Transverse colon (tissue), 4 donors: ENCODE measurements around the gene CGB5. TPM values are rescaled to one million over a fixed set of nuclear protein-coding genes. Genes with fewer than 3 reads are reported as not detected.
A peak's percentile ranks its signal among the peaks of the same experiment; 100 is the strongest.

Experiments used
- DNase-seq: peaks from one replicate; pipeline ENCODE4 v3.0.0-alpha.2; 2019
- H3K27ac ChIP-seq, 4 donors: fragments of 200-600 bp; sonication (generic); 2 replicates each; pipeline ENCODE4 v1.5.1; 2016 to 2018; ENCODE audit warnings: inconsistent platforms in 4 of 4
- H3K27me3 ChIP-seq: fragments of 200-600 bp; sonication (generic); 2 replicates; pipeline ENCODE4 v1.5.1; 2017; ENCODE audit warnings: inconsistent platforms
- H3K36me3 ChIP-seq, 4 donors: fragments of 200-600 bp; sonication (generic); 2 replicates each; pipeline ENCODE4 v1.5.1; 2017 to 2019; ENCODE audit warnings: inconsistent platforms in 4 of 4
- H3K4me1 ChIP-seq, 4 donors: fragments of 200-600 bp; sonication (generic); 2 replicates each; pipeline ENCODE4 v1.5.1; 2017 to 2020; ENCODE audit warnings: inconsistent platforms in 4 of 4
- H3K4me3 ChIP-seq, 4 donors: fragments of 200-600 bp; sonication (generic); 1 replicate in 1 of 4; 2 replicates in 3 of 4; pipeline versions ENCODE4 v1.5.1 to v1.6.1; 2017 to 2019; ENCODE audit warnings: inconsistent platforms in 4 of 4
- H3K9me3 ChIP-seq, 2 donors: fragments of 200-600 bp; sonication (generic); 2 replicates each; pipeline ENCODE4 v1.5.1; 2017 to 2019; ENCODE audit warnings: inconsistent platforms in 2 of 2
- EP300 ChIP-seq: sonication (generic); formaldehyde crosslinking; IDR thresholded peaks from one replicate; pipeline ENCODE4 v1.6.1; 2017; ENCODE audit warnings: antibody characterized with exemption, low read depth
- POLR2A ChIP-seq: fragments of 450-650 bp; IDR thresholded peaks from one replicate; pipeline ENCODE4 v1.6.1; 2016; ENCODE audit warnings: antibody characterized with exemption, mild to moderate bottlenecking, moderate library complexity
- POLR2AphosphoS5 ChIP-seq, 3 donors: sonication (generic); formaldehyde crosslinking; IDR thresholded peaks; one replicate each; pipeline ENCODE4 v1.6.1; 2016; ENCODE audit warnings: antibody characterized with exemption in 3 of 3
- WGBS, 2 donors: methylation state at CpG; one replicate each; pipeline ENCODE4 v1.1.5; 2018; ENCODE audit warnings: low coverage in 1 of 2; 5-methylcytosine and 5-hydroxymethylcytosine counted together
- in situ Hi-C, 4 donors: fragments of 200-750 bp; cut with MboI; loops; one replicate each; pipeline versions ENCODE4 v1.15.0 to v1.15.1; 2017; ENCODE audit warnings: low sequenced_read_pairs in 3 of 4, low pct_ligation_motif_present in 1 of 4, low pct_unique_long_range_greater_than_20kb in 1 of 4
- intact Hi-C: fragments of 100-400 bp; cut with DNase I; formaldehyde crosslinking; loops from one replicate; pipeline ENCODE4 v1.15.1; 2023; ENCODE audit warnings: low total_unique reads
- small RNA-seq, 4 donors: library from RNA; depleted of rRNA; stranded (forward); fragments of <200 nt; gene quantifications; one replicate each; pipeline ENCODE3, GENCODE V24; 2016
- total RNA-seq, 4 donors: library from RNA; depleted of rRNA; stranded (reverse); fragments of >200 nt; gene quantifications; one replicate each; pipeline ENCODE4 v1.1.0, GENCODE V29; 2016
- TF ChIP-seq, protein P1 (sequence below), 5 experiments: fragments of 200-600 bp in 3 of 5; fragments of 450-650 bp in 2 of 5; sonication (generic) in 3 of 5; IDR thresholded peaks; 1 replicate in 2 of 5; 2 replicates in 3 of 5; pipeline ENCODE4 v1.5.1; 2016 to 2017; ENCODE audit warnings: antibody characterized with exemption in 5 of 5, inconsistent platforms in 3 of 5, mild to moderate bottlenecking in 2 of 5, moderate library complexity in 1 of 5

CGB5 gene
- total RNA-seq, 4 donors from 2014 or later, result not detected

DNA sequence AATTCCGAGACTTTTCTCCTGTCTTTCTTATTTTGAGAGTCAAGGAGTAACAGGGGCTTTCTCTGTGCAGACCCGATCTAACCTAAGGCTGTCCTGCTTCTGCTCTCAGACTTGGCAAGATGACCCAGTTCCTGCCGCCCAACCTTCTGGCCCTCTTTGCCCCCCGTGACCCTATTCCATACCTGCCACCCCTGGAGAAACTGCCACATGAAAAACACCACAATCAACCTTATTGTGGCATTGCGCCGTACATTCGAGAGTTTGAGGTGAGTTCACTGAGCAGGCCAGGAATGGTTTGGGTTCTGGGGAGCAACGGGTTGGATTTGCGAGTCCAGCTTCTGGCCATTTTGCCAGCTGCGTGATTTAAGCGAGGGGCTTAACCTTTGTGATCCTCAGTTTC, 42.6 kb downstream of the CGB5 start:
- Histone ChIP-seq H3K9me3 (no peaks in the 10 kb centered on the region), H3K4me1 (peaks cover 13 to 28% (median 22%) of the 10 kb centered on the region in 4 donors), H3K27me3 (no peaks in the 10 kb centered on the region), H3K27ac (peak overlapping the region; percentile 90 to 96 (median 94)), H3K4me3 (peak overlapping the region; percentile 81 to 100 (median 90)), H3K36me3 (peaks cover 0 to 16% (median 8%) of the 10 kb centered on the region in 4 donors)
- TF ChIP-seq POLR2A (no peak), EP300 (no peak), POLR2AphosphoS5 (IDR thresholded peaks at IDR 0.05) (no peak)
- TF ChIP-seq, protein P1, sequence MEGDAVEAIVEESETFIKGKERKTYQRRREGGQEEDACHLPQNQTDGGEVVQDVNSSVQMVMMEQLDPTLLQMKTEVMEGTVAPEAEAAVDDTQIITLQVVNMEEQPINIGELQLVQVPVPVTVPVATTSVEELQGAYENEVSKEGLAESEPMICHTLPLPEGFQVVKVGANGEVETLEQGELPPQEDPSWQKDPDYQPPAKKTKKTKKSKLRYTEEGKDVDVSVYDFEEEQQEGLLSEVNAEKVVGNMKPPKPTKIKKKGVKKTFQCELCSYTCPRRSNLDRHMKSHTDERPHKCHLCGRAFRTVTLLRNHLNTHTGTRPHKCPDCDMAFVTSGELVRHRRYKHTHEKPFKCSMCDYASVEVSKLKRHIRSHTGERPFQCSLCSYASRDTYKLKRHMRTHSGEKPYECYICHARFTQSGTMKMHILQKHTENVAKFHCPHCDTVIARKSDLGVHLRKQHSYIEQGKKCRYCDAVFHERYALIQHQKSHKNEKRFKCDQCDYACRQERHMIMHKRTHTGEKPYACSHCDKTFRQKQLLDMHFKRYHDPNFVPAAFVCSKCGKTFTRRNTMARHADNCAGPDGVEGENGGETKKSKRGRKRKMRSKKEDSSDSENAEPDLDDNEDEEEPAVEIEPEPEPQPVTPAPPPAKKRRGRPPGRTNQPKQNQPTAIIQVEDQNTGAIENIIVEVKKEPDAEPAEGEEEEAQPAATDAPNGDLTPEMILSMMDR (IDR thresholded peaks at IDR 0.05), result no peak
- no peak for DNase-seq
- WGBS, 2 donors, result 27 to 33% methylated on average over 3 to 11 of the region's 11 CpGs
- intact Hi-C loops (no loop called here), in situ Hi-C loops (loop anchor here in 2 of 4 donors (10.0 to 25.0 kb wide), 2 partner anchors 119 to 126 kb away; no protein-coding TSS in a partner anchor)

DNA sequence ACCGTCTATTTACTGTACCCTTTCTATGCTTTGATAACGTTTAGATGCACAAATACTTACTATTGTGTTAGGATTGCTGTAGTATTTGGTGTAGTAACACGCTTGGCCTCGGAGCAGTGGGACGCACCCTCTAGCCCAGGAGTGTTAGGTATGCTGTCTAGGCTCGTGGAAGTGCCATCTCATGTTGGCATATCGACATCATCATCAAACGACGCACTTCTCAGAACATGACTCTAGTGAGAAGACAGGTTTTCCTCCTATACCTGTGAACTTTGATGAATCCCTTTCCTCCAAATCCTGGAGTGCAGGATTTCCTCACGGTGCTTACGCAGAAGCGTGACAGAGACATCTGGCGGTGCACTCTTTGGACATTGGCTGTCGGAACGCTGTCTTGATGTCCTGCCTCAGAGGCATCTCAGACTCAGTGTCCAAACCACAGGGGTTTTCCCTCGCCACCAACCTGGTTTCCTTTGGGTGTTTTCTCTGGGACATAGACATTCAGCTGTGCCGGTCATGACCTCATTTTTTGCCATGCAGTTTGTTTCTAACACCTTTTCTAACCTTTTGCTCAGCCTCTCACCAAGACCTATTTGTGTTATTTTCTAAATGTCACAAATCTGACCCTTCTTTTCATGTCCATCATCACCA, 47.9 kb downstream of the CGB5 start:
- H3K27me3 ChIP-seq, result no peaks in the 10 kb centered on the region
- no peak for TF ChIP-seq POLR2A
- TF ChIP-seq, protein P1 (IDR thresholded peaks at IDR 0.05), result no peak
- no peak overlapping the region for H3K27ac ChIP-seq
- 72 to 87% methylated on average over 8 to 17 of the region's 17 CpGs for WGBS, 2 donors
- peaks cover 9 to 12% (median 10%) of the 10 kb centered on the region in 4 donors for H3K4me1 ChIP-seq
- H3K4me3 ChIP-seq, result no peak overlapping the region
- DNase-seq, result no peak
- in situ Hi-C loops, result loop anchor here (5.0 to 25.0 kb wide), 4 partner anchors 53 to 131 kb away; no protein-coding TSS in a partner anchor
- H3K36me3 ChIP-seq, result peaks cover 0 to 43% (median 21%) of the 10 kb centered on the region in 4 donors
- intact Hi-C loops, result no loop called here
- no peaks in the 10 kb centered on the region for H3K9me3 ChIP-seq

DNA sequence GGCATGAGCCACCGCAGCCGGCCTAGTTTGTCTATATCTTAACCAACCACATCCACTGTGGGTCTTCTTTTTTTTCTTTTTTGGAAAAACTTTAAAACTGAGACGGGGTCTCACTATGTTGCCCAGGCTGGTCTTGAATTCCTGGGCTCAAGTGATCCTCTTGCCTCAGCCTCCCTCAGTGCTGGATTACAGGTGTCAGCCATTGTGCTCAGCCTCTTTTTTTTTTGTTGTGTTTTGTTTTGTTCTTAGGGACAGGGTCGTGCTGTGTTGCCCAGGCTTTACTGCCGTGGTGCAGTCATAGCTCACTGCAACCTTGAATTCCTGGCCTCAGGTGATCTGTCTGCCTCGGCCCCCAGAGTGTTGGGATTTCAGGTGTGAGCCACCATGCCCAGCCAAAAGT, 49.0 kb downstream of the CGB5 start:
- TF ChIP-seq POLR2AphosphoS5 (IDR thresholded peaks at IDR 0.05), result no peak
- H3K4me1 ChIP-seq, result peaks cover 0 to 4% (median under 1%) of the 10 kb centered on the region in 4 donors
- in situ Hi-C loops (loop anchor here (5.0 to 25.0 kb wide), 4 partner anchors 52 to 130 kb away; no protein-coding TSS in a partner anchor), intact Hi-C loops (no loop called here)
- no peak overlapping the region for H3K27ac ChIP-seq
- DNase-seq, result no peak
- no peak overlapping the region for H3K4me3 ChIP-seq
- H3K36me3 ChIP-seq, result peaks cover 0 to 49% (median 22%) of the 10 kb centered on the region in 4 donors
- no peaks in the 10 kb centered on the region for H3K27me3 ChIP-seq
- no peaks in the 10 kb centered on the region for H3K9me3 ChIP-seq
- 89 to 100% methylated on average over 2 to 6 of the region's 6 CpGs for WGBS, 2 donors

Small RNA genes lying within 50 kb of the gene (small RNA-seq; reads per million reads assigned to genes)
- gene MIR6798 (0 to 0.14 (median 0) reads per million in 4 donors), gene RN7SL708P (0 reads per million in 4 donors)

Other genes with a start within 250 kb of the CGB5 start
- 10 to 100 TPM; 32.4 to 51.5 (median 42.8) TPM for gene BCAT2, start 232.8 kb upstream of the CGB5 start, total RNA-seq
- gene HSD17B14, start 207.4 kb upstream of the CGB5 start, total RNA-seq, result 10 to 100 TPM in 1 of 4 donors, 1 to 10 TPM in 3; 3.5 to 15.1 (median 5.4) TPM
- gene PLEKHA4, start 175.2 kb upstream of the CGB5 start, total RNA-seq, result 10 to 100 TPM in 2 of 4 donors, 1 to 10 TPM in 2; 2.6 to 34.4 (median 10.3) TPM
- gene PPP1R15A, start 171.4 kb upstream of the CGB5 start, total RNA-seq, result 100 to 1,000 TPM in 1 of 4 donors, 10 to 100 TPM in 3; 49.4 to 109 (median 69.5) TPM
- gene TULP2, start 145.1 kb upstream of the CGB5 start, total RNA-seq, result not detected
- 100 to 1,000 TPM; 135 to 196 (median 174) TPM for gene NUCB1, start 143.5 kb upstream of the CGB5 start, total RNA-seq
- gene DHDH, start 110.1 kb upstream of the CGB5 start, total RNA-seq, result 1 to 10 TPM in 2 of 4 donors, not detected in 2; 3.4 to 4.9 TPM
- 100 to 1,000 TPM in 2 of 4 donors, 10 to 100 TPM in 2; 74.5 to 152 (median 112) TPM for gene BAX, start 89.0 kb upstream of the CGB5 start, total RNA-seq
- 1,000 to 10,000 TPM; 3,057 to 3,935 (median 3,837) TPM for gene FTL, start 78.5 kb upstream of the CGB5 start, total RNA-seq
- 100 to 1,000 TPM in 1 of 4 donors, 10 to 100 TPM in 3; 31.8 to 107 (median 40.9) TPM for gene GYS1, start 50.5 kb upstream of the CGB5 start, total RNA-seq
- gene RUVBL2, start 50.0 kb upstream of the CGB5 start, total RNA-seq, result 10 to 100 TPM; 48.6 to 66.9 (median 59.4) TPM
- gene LHB, start 26.8 kb upstream of the CGB5 start, total RNA-seq, result 1 to 10 TPM in 1 of 4 donors, not detected in 3; 1.4 TPM
- gene CGB3, start 19.5 kb upstream of the CGB5 start, total RNA-seq, result not detected
- not detected for gene CGB2, start 12.0 kb upstream of the CGB5 start, total RNA-seq
- not detected for gene CGB1, start 7.0 kb upstream of the CGB5 start, total RNA-seq
- gene CGB8, start 5.3 kb downstream of the CGB5 start, total RNA-seq, result not detected
- under 1 TPM in 1 of 4 donors, not detected in 3; 0.20 TPM for gene CGB7, start 13.9 kb downstream of the CGB5 start, total RNA-seq
- gene NTF4, start 21.0 kb downstream of the CGB5 start, total RNA-seq, result not detected
- gene KCNA7, start 28.9 kb downstream of the CGB5 start, total RNA-seq, result under 1 TPM in 1 of 4 donors, not detected in 3; 0.14 TPM
- gene SNRNP70, start 41.6 kb downstream of the CGB5 start, total RNA-seq, result 100 to 1,000 TPM; 216 to 682 (median 292) TPM
- 10 to 100 TPM; 14.2 to 92.8 (median 39.8) TPM for gene LIN7B, start 70.5 kb downstream of the CGB5 start, total RNA-seq
- 10 to 100 TPM in 1 of 4 donors, 1 to 10 TPM in 2, not detected in 1; 7.5 to 12.5 (median 8.2) TPM for gene C19orf73, start 75.3 kb downstream of the CGB5 start, total RNA-seq
- 100 to 1,000 TPM in 1 of 4 donors, 10 to 100 TPM in 3; 18.6 to 106 (median 19.9) TPM for gene PPFIA3, start 75.7 kb downstream of the CGB5 start, total RNA-seq
- under 1 TPM in 2 of 4 donors, not detected in 2; 0.16 to 0.82 TPM for gene HRC, start 111.5 kb downstream of the CGB5 start, total RNA-seq
- gene TRPM4, start 113.9 kb downstream of the CGB5 start, total RNA-seq, result 100 to 1,000 TPM; 247 to 884 (median 568) TPM